ENCODE measurements around the gene HMGCS2.

Gene HMGCS2

GRCh38 chr1:119797162-119797561, 28.5 kb upstream of the HMGCS2 start:
- Histone ChIP-seq H3K9me3 (ENCODE audit: insufficient read depth, low read depth, low read length) (peaks cover 1% of the 10 kb centered on the region), H4K91ac (ENCODE audit: low read depth, low read length) (no peak overlapping the region), H2AK5ac (ENCODE audit: low read length) (no peak overlapping the region), H3K9ac (ENCODE audit: low read length) (no peak overlapping the region), H3K18ac (ENCODE audit: low read length) (no peak overlapping the region), H2BK120ac (ENCODE audit: insufficient read depth, low read length, poor library complexity) (no peak overlapping the region), H3K23ac (ENCODE audit: low read length) (no peak overlapping the region), H2BK5ac (ENCODE audit: low read depth, low read length, poor library complexity) (no peak overlapping the region), H3K79me2 (ENCODE audit: control insufficient read depth, insufficient read depth, low read length, poor library complexity) (no peaks in the 10 kb centered on the region), H4K12ac (ENCODE audit: low read depth, low read length) (no peak overlapping the region), H3K4me2 (ENCODE audit: low read length) (no peak overlapping the region), H3K36me3 (ENCODE audit: control insufficient read depth in 1 of 2, insufficient read depth in 2 of 2, low read length in 2 of 2) (no peaks in the 10 kb centered on the region), H3K27ac (ENCODE audit: low read depth, low read length) (no peak overlapping the region), H3K14ac (ENCODE audit: low read length) (no peak overlapping the region), H3K79me1 (ENCODE audit: low read length) (no peaks in the 10 kb centered on the region), H3K4me1 (ENCODE audit: control insufficient read depth in 1 of 2, insufficient read depth in 2 of 2, low read length in 2 of 2) (no peaks in the 10 kb centered on the region), H3K27me3 (ENCODE audit: insufficient read depth, low read length) (no peaks in the 10 kb centered on the region), H2BK12ac (ENCODE audit: low read length) (no peak overlapping the region), H3K4ac (ENCODE audit: low read depth, low read length) (no peak overlapping the region), H2AFZ (ENCODE audit: insufficient read depth, low read length, poor library complexity) (no peak overlapping the region), H4K8ac (ENCODE audit: low read depth, low read length) (no peak overlapping the region), H3K4me3 (ENCODE audit: low read depth, low read length) (no peak overlapping the region)
- no peak for DNase-seq
- WGBS (ENCODE audit: extremely low coverage, insufficient coverage, insufficient read length) = no CpG with 5 or more reads among the region's 1 CpG

DNA sequence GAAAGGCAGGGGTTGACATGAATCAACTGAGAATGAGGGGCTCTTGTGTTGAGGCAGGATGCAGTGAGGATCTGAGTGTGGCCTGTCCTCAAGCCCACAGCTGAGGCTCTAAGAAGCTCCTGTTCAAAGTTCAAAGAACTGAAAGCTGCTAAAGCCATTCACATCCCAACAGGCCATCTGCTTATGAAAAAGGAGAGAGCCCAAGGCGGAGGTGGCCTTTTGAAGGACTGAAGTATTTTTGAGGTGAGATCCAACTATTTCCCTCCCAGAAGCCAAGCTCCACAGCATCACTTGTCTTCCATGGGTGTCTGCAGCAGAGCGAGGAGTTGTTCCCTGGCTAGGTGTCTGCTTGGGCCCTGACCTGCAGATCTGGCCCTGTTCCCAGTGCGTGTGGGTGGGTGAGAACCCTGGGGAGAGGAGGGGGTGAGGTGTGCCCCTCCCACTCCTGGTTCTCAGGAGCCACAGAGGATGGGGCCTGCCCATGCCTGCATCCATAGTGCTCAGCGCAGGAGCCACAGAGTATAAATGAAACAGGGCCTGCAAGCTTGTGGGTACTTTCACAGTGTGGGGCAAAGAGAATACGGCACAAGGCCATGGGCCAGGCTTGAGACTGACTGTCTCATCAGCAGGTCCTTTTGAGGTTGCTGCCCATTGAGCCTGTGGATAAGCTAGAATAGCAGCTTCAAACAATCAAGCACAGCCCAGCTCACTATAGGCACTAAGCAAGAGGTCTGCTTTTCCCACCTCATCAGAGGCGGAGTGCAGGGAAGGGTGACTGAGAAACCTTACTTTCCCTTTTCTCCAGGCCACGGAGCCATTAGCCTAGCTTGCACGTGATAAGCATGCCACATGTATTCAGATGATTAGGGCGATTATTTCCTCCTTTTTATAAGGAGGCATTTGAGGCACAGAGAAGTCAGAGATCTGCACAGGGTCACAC, 26.8 kb upstream of the HMGCS2 start:
- Histone ChIP-seq H3K4me2 (ENCODE audit: low read length) (no peak overlapping the region), H3K4me3 (ENCODE audit: low read depth, low read length) (no peak overlapping the region), H3K27ac (ENCODE audit: low read depth, low read length) (no peak overlapping the region), H3K27me3 (ENCODE audit: insufficient read depth, low read length) (no peaks in the 10 kb centered on the region), H4K12ac (ENCODE audit: low read depth, low read length) (no peak overlapping the region), H4K91ac (ENCODE audit: low read depth, low read length) (no peak overlapping the region), H3K14ac (ENCODE audit: low read length) (no peak overlapping the region), H4K8ac (ENCODE audit: low read depth, low read length) (no peak overlapping the region), H2AFZ (ENCODE audit: insufficient read depth, low read length, poor library complexity) (no peak overlapping the region), H3K4ac (ENCODE audit: low read depth, low read length) (no peak overlapping the region), H3K79me2 (ENCODE audit: control insufficient read depth, insufficient read depth, low read length, poor library complexity) (no peaks in the 10 kb centered on the region), H3K79me1 (ENCODE audit: low read length) (no peaks in the 10 kb centered on the region), H2AK5ac (ENCODE audit: low read length) (no peak overlapping the region), H3K4me1 (ENCODE audit: control insufficient read depth in 1 of 2, insufficient read depth in 2 of 2, low read length in 2 of 2) (no peaks in the 10 kb centered on the region), H3K23ac (ENCODE audit: low read length) (no peak overlapping the region), H2BK120ac (ENCODE audit: insufficient read depth, low read length, poor library complexity) (no peak overlapping the region), H3K18ac (ENCODE audit: low read length) (no peak overlapping the region), H3K36me3 (ENCODE audit: control insufficient read depth in 1 of 2, insufficient read depth in 2 of 2, low read length in 2 of 2) (no peaks in the 10 kb centered on the region), H2BK5ac (ENCODE audit: low read depth, low read length, poor library complexity) (no peak overlapping the region), H3K9ac (ENCODE audit: low read length) (no peak overlapping the region), H2BK12ac (ENCODE audit: low read length) (no peak overlapping the region), H3K9me3 (ENCODE audit: insufficient read depth, low read depth, low read length) (peaks cover 1% of the 10 kb centered on the region)
- no CpG with 5 or more reads among the region's 9 CpGs for WGBS (ENCODE audit: extremely low coverage, insufficient coverage, insufficient read length)
- DNase-seq = no peak

- no peaks in the 10 kb centered on the region for H3K4me1 ChIP-seq (ENCODE audit: control insufficient read depth in 1 of 2, insufficient read depth in 2 of 2, low read length in 2 of 2)
- H3K4ac ChIP-seq (ENCODE audit: low read depth, low read length) = no peak overlapping the region
- H4K12ac ChIP-seq (ENCODE audit: low read depth, low read length) = no peak overlapping the region
- no peaks in the 10 kb centered on the region for H3K9me3 ChIP-seq (ENCODE audit: insufficient read depth, low read depth, low read length)
- H3K79me2 ChIP-seq (ENCODE audit: control insufficient read depth, insufficient read depth, low read length, poor library complexity) = no peaks in the 10 kb centered on the region
- H2AFZ ChIP-seq (ENCODE audit: insufficient read depth, low read length, poor library complexity) = no peak overlapping the region
- H4K91ac ChIP-seq (ENCODE audit: low read depth, low read length) = no peak overlapping the region
- no peak overlapping the region for H3K9ac ChIP-seq (ENCODE audit: low read length)
- H3K27me3 ChIP-seq (ENCODE audit: insufficient read depth, low read length) = no peaks in the 10 kb centered on the region
- H3K18ac ChIP-seq (ENCODE audit: low read length) = no peak overlapping the region
- H3K14ac ChIP-seq (ENCODE audit: low read length) = no peak overlapping the region
- H3K23ac ChIP-seq (ENCODE audit: low read length) = no peak overlapping the region
- no peak overlapping the region for H4K8ac ChIP-seq (ENCODE audit: low read depth, low read length)
- H3K79me1 ChIP-seq (ENCODE audit: low read length) = no peaks in the 10 kb centered on the region
- no peak overlapping the region for H2BK12ac ChIP-seq (ENCODE audit: low read length)
- no CpG with 5 or more reads among the region's 3 CpGs for WGBS (ENCODE audit: extremely low coverage, insufficient coverage, insufficient read length)
- no peak overlapping the region for H2AK5ac ChIP-seq (ENCODE audit: low read length)
- H3K27ac ChIP-seq (ENCODE audit: low read depth, low read length) = no peak overlapping the region
- no peak overlapping the region for H3K4me3 ChIP-seq (ENCODE audit: low read depth, low read length)
- no peaks in the 10 kb centered on the region for H3K36me3 ChIP-seq (ENCODE audit: control insufficient read depth in 1 of 2, insufficient read depth in 2 of 2, low read length in 2 of 2)
- no peak overlapping the region for H2BK5ac ChIP-seq (ENCODE audit: low read depth, low read length, poor library complexity)
- DNase-seq = no peak
- H3K4me2 ChIP-seq (ENCODE audit: low read length) = no peak overlapping the region
- H2BK120ac ChIP-seq (ENCODE audit: insufficient read depth, low read length, poor library complexity) = no peak overlapping the region
These were observed 26.2 kb upstream of the HMGCS2 start for GRCh38 chr1:119794876-119795240.

DNA sequence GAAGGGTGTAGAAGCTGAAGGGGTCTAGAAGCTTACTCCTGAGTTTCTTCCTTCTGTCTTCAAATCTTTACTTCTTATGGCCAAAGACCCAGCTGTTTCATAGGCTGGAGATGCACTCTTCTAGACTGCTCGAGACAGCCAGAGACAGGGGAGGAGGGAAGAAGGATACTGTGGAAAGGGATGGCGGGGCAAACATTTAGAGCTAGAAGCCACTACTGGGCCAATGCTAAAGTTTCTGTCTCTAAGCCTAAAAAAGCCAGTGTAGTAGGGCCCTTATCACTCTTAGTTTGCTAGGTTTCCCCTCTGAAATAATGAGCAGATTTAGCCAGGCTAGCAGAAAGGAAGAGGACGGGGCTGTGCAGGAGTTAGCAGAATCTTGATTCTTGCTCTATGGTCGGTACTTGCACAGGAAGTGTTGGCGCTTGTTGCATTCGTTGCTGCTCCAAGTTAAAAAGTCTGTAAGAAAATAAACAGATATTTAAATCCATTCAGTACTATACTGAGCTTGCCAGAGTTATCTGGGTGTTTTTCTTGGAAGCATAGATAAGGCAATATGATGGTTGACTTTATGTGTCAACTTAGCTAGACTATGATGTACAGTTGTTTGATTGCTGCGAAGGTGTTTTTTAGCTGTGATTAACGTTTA, 25.6 kb upstream of the HMGCS2 start:
- no peaks in the 10 kb centered on the region for H3K36me3 ChIP-seq (ENCODE audit: control insufficient read depth in 1 of 2, insufficient read depth in 2 of 2, low read length in 2 of 2)
- WGBS (ENCODE audit: extremely low coverage, insufficient coverage, insufficient read length) = no CpG with 5 or more reads among the region's 8 CpGs

More for the DNA sequence above, 25.6 kb upstream of the HMGCS2 start:
- Histone ChIP-seq H3K4me1 (ENCODE audit: control insufficient read depth in 1 of 2, insufficient read depth in 2 of 2, low read length in 2 of 2) (no peaks in the 10 kb centered on the region), H2AFZ (ENCODE audit: insufficient read depth, low read length, poor library complexity) (no peak overlapping the region), H3K79me1 (ENCODE audit: low read length) (no peaks in the 10 kb centered on the region), H3K27me3 (ENCODE audit: insufficient read depth, low read length) (no peaks in the 10 kb centered on the region), H3K14ac (ENCODE audit: low read length) (no peak overlapping the region), H3K4me3 (ENCODE audit: low read depth, low read length) (no peak overlapping the region), H3K9me3 (ENCODE audit: insufficient read depth, low read depth, low read length) (no peaks in the 10 kb centered on the region), H2BK5ac (ENCODE audit: low read depth, low read length, poor library complexity) (no peak overlapping the region), H3K4ac (ENCODE audit: low read depth, low read length) (no peak overlapping the region), H2BK120ac (ENCODE audit: insufficient read depth, low read length, poor library complexity) (no peak overlapping the region), H2AK5ac (ENCODE audit: low read length) (no peak overlapping the region), H3K23ac (ENCODE audit: low read length) (no peak overlapping the region), H3K18ac (ENCODE audit: low read length) (no peak overlapping the region), H2BK12ac (ENCODE audit: low read length) (no peak overlapping the region), H3K9ac (ENCODE audit: low read length) (no peak overlapping the region), H4K8ac (ENCODE audit: low read depth, low read length) (no peak overlapping the region), H3K27ac (ENCODE audit: low read depth, low read length) (no peak overlapping the region), H3K4me2 (ENCODE audit: low read length) (no peak overlapping the region), H4K91ac (ENCODE audit: low read depth, low read length) (no peak overlapping the region), H3K79me2 (ENCODE audit: control insufficient read depth, insufficient read depth, low read length, poor library complexity) (no peaks in the 10 kb centered on the region), H4K12ac (ENCODE audit: low read depth, low read length) (no peak overlapping the region)
- DNase-seq = no peak

Measured in trophoblast cell (in vitro differentiated cells and primary cell).